HepG2 (cell line): ENCODE data around the gene KLHL33. TPM values are rescaled to one million over a fixed set of nuclear protein-coding genes. Genes with fewer than 3 reads are reported as not detected.

ENCODE experiments used
- ASH2L ChIP-seq: fragments of 300-600, 200-600 bp; sonication (generic); IDR thresholded peaks from 2 replicates; pipeline ENCODE4 v1.7.0; 2017; ENCODE audit warnings: low read depth, mild to moderate bottlenecking, moderate library complexity, mixed read lengths, low read length; ENCODE audit not compliant: insufficient read length
- FOXK2 ChIP-seq: fragments of 450-650 bp; IDR thresholded peaks from 2 replicates; pipeline ENCODE4 v1.6.1; 2016
- GLI4 ChIP-seq: sonication (generic); formaldehyde crosslinking; IDR thresholded peaks from 2 replicates; pipeline ENCODE4 v1.5.1; 2020; ENCODE audit warnings: missing genetic modification reagents, mild to moderate bottlenecking, moderate library complexity, borderline replicate concordance
- KLF15 ChIP-seq: sonication (generic); formaldehyde crosslinking; IDR thresholded peaks from 2 replicates; pipeline ENCODE4 v1.8.1; 2023; ENCODE audit warnings: borderline replicate concordance, mild to moderate bottlenecking, inconsistent platforms, missing genetic modification reagents, mixed read lengths
- NONO ChIP-seq, 2 experiments: fragments of 450-650 bp in 1 of 2; sonication (generic) in 1 of 2; formaldehyde crosslinking in 1 of 2; IDR thresholded peaks in 1 of 2; conservative IDR thresholded peaks in 1 of 2; 2 replicates each; pipeline versions ENCODE4 v1.6.1 to v1.8.0; 2017 to 2022; ENCODE audit warnings: mild to moderate bottlenecking in 1 of 2, missing genetic modification reagents in 1 of 2, moderate library complexity in 1 of 2
- PHF21A ChIP-seq: sonication (generic); formaldehyde crosslinking; IDR thresholded peaks from 2 replicates; pipeline ENCODE4 v1.5.0; 2020; ENCODE audit warnings: mild to moderate bottlenecking, missing genetic modification reagents
- RXRA ChIP-seq: sonication (generic); formaldehyde crosslinking; IDR thresholded peaks from 2 replicates; pipeline ENCODE4 v1.5.1; 2020; ENCODE audit warnings: missing genetic modification reagents
- TSC22D2 ChIP-seq: sonication (generic); formaldehyde crosslinking; IDR thresholded peaks from 2 replicates; pipeline ENCODE4 v1.5.1; 2020; ENCODE audit warnings: missing genetic modification reagents, mild to moderate bottlenecking, borderline replicate concordance
- U2AF1 ChIP-seq: fragments of 200-400 bp; formaldehyde crosslinking; optimal IDR thresholded peaks from 2 replicates; pipeline ENCODE3; 2017; ENCODE audit warnings: mild to moderate bottlenecking, low read depth, low read length
- XRCC5 ChIP-seq: fragments of 200-400 bp; formaldehyde crosslinking; optimal IDR thresholded peaks from 2 replicates; pipeline ENCODE3; 2017; ENCODE audit warnings: mild to moderate bottlenecking, low read length
- YEATS4 ChIP-seq: sonication (generic); formaldehyde crosslinking; IDR thresholded peaks from 2 replicates; pipeline ENCODE4 v1.4.0; 2020; ENCODE audit warnings: missing genetic modification reagents, borderline replicate concordance
- ZFP82 ChIP-seq: sonication (generic); formaldehyde crosslinking; IDR thresholded peaks from 2 replicates; pipeline ENCODE4 v1.5.1; 2020; ENCODE audit warnings: mild to moderate bottlenecking, missing genetic modification reagents, borderline replicate concordance
- ZNF136 ChIP-seq: sonication (generic); formaldehyde crosslinking; IDR thresholded peaks from 2 replicates; pipeline ENCODE4 v1.8.1; 2022; ENCODE audit warnings: low read depth, mild to moderate bottlenecking, moderate library complexity, missing genetic modification reagents
- ZNF431 ChIP-seq: sonication (generic); formaldehyde crosslinking; IDR thresholded peaks from 2 replicates; pipeline ENCODE4 v1.9.0; 2022; ENCODE audit warnings: missing genetic modification reagents, low read depth, mild to moderate bottlenecking, borderline replicate concordance
- ZNF7 ChIP-seq: IDR thresholded peaks from 2 replicates; pipeline ENCODE4 v1.6.1; 2016; ENCODE audit warnings: missing biosample characterization, missing genetic modification reagents
- ZNF780A ChIP-seq: sonication (generic); formaldehyde crosslinking; IDR thresholded peaks from 2 replicates; pipeline ENCODE4 v1.8.0; 2022; ENCODE audit warnings: mild to moderate bottlenecking, missing genetic modification reagents, moderate library complexity
- ZSCAN31 ChIP-seq: sonication (generic); formaldehyde crosslinking; IDR thresholded peaks from 2 replicates; pipeline ENCODE4 v1.5.0; 2020; ENCODE audit warnings: low read depth, mild to moderate bottlenecking, missing genetic modification reagents
- polyA plus RNA-seq, 8 experiments: library from polyadenylated mRNA; depleted of rRNA in 3 of 8; stranded (reverse) in 7 of 8; unstranded in 1 of 8; fragments of >200 nt; fragmentation: Illumina TruSeq in 4 of 8; extraction: Trizol in 4 of 8; gene quantifications; 2 replicates each; pipeline versions ENCODE4 v1.2.1 to v1.2.3, GENCODE V29; 2011 to 2016; ENCODE audit warnings: low read depth in 4 of 8, missing spikeins in 1 of 8, mixed read lengths in 1 of 8; ENCODE audit not compliant: insufficient read depth in 1 of 8
- total RNA-seq, 5 experiments: library from RNA; depleted of rRNA; stranded (reverse); fragments of >200 nt; fragmentation: Illumina TruSeq; extraction: Trizol; gene quantifications; 2 replicates each; pipeline ENCODE4 v1.2.3, GENCODE V29; 2016; ENCODE audit warnings: low read depth in 1 of 5
- TF ChIP-seq, protein P1 (sequence below): sonication (generic); formaldehyde crosslinking; conservative IDR thresholded peaks from 2 replicates; pipeline ENCODE4 v1.4.0; 2020; ENCODE audit warnings: missing genetic modification reagents
- TF ChIP-seq, protein P2 (sequence below): sonication (generic); formaldehyde crosslinking; IDR thresholded peaks from 2 replicates; pipeline ENCODE4 v1.8.1; 2023; ENCODE audit warnings: mild to moderate bottlenecking, missing genetic modification reagents
- TF ChIP-seq, protein P3 (sequence below): sonication (generic); formaldehyde crosslinking; IDR thresholded peaks from 2 replicates; pipeline ENCODE4 v1.8.1; 2023; ENCODE audit warnings: missing genetic modification reagents, inconsistent platforms, borderline replicate concordance
- TF ChIP-seq, protein P4 (sequence below): sonication (generic); formaldehyde crosslinking; IDR thresholded peaks from 2 replicates; pipeline ENCODE4 v1.8.1; 2022; ENCODE audit warnings: mild to moderate bottlenecking, missing genetic modification reagents
- TF ChIP-seq, protein P5 (sequence below): sonication (generic); formaldehyde crosslinking; IDR thresholded peaks from 2 replicates; pipeline ENCODE4 v1.4.0; 2020; ENCODE audit warnings: missing genetic modification reagents

Gene KLHL33
- total and polyA plus RNA-seq, 2 of the 13 experiments (the other 11 are each of a cell fraction or from before 2014, with no cell fraction given), result not detected

GRCh38 chr14:20412876-20413743, 22.9 kb downstream of the KLHL33 start, which contains the start of gene TEP1 (continued):
- TF ChIP-seq, protein P1, sequence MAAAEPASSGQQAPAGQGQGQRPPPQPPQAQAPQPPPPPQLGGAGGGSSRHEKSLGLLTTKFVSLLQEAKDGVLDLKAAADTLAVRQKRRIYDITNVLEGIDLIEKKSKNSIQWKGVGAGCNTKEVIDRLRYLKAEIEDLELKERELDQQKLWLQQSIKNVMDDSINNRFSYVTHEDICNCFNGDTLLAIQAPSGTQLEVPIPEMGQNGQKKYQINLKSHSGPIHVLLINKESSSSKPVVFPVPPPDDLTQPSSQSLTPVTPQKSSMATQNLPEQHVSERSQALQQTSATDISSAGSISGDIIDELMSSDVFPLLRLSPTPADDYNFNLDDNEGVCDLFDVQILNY (CRISPR knock-in tag), result 0 out of 2 replicates have a peak, but pooled peaks have one; percentile 20
- TF ChIP-seq ZNF431 (CRISPR knock-in tag) (0 out of 2 replicates have a peak, but pooled peaks have one; percentile 85), NONO (IDR thresholded peaks at IDR 0.05) (no peak), NONO (CRISPR knock-in tag; conservative IDR thresholded peaks at IDR 0.05) (peak; percentile 62), ZFP82 (CRISPR knock-in tag) (no peak), GLI4 (CRISPR knock-in tag) (peak; percentile 22; the same call in 1 of the 2 replicates), TSC22D2 (0 out of 2 replicates have a peak, but pooled peaks have one; percentile 3), ZNF7 (CRISPR knock-in tag) (no peak), ZNF780A (no peak), ASH2L (peak; percentile 68), RXRA (CRISPR knock-in tag) (peak; percentile 80), ZSCAN31 (peak; percentile 79; the same call in 1 of the 2 replicates), KLF15 (CRISPR knock-in tag) (peak; percentile 63; the same call in 1 of the 2 replicates), YEATS4 (CRISPR knock-in tag) (no peak; the same call in 1 of the 2 replicates), FOXK2 (no peak), PHF21A (peak; percentile 96), ZNF136 (CRISPR knock-in tag) (no peak; the same call in 1 of the 2 replicates), XRCC5 (peak; percentile 79), U2AF1 (peak; percentile 57)
- TF ChIP-seq, protein P2, sequence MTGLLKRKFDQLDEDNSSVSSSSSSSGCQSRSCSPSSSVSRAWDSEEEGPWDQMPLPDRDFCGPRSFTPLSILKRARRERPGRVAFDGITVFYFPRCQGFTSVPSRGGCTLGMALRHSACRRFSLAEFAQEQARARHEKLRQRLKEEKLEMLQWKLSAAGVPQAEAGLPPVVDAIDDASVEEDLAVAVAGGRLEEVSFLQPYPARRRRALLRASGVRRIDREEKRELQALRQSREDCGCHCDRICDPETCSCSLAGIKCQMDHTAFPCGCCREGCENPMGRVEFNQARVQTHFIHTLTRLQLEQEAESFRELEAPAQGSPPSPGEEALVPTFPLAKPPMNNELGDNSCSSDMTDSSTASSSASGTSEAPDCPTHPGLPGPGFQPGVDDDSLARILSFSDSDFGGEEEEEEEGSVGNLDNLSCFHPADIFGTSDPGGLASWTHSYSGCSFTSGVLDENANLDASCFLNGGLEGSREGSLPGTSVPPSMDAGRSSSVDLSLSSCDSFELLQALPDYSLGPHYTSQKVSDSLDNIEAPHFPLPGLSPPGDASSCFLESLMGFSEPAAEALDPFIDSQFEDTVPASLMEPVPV (CRISPR knock-in tag), result peak; percentile 77
- TF ChIP-seq, protein P3, sequence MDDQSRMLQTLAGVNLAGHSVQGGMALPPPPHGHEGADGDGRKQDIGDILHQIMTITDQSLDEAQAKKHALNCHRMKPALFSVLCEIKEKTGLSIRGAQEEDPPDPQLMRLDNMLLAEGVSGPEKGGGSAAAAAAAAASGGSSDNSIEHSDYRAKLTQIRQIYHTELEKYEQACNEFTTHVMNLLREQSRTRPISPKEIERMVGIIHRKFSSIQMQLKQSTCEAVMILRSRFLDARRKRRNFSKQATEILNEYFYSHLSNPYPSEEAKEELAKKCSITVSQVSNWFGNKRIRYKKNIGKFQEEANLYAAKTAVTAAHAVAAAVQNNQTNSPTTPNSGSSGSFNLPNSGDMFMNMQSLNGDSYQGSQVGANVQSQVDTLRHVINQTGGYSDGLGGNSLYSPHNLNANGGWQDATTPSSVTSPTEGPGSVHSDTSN (CRISPR knock-in tag), result peak; percentile 85; the same call in 1 of the 2 replicates
- TF ChIP-seq, protein P4, sequence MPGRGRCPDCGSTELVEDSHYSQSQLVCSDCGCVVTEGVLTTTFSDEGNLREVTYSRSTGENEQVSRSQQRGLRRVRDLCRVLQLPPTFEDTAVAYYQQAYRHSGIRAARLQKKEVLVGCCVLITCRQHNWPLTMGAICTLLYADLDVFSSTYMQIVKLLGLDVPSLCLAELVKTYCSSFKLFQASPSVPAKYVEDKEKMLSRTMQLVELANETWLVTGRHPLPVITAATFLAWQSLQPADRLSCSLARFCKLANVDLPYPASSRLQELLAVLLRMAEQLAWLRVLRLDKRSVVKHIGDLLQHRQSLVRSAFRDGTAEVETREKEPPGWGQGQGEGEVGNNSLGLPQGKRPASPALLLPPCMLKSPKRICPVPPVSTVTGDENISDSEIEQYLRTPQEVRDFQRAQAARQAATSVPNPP (CRISPR knock-in tag), result no peak
- TF ChIP-seq, protein P5, sequence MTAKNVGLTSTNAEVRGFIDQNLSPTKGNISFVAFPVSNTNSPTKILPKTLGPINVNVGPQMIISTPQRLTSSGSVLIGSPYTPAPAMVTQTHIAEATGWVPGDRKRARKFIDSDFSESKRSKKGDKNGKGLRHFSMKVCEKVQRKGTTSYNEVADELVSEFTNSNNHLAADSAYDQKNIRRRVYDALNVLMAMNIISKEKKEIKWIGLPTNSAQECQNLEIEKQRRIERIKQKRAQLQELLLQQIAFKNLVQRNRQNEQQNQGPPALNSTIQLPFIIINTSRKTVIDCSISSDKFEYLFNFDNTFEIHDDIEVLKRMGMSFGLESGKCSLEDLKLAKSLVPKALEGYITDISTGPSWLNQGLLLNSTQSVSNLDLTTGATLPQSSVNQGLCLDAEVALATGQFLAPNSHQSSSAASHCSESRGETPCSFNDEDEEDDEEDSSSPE (CRISPR knock-in tag), result 0 out of 2 replicates have a peak, but pooled peaks have one; percentile 35
